ENCODE data around the gene SECISBP2.

The SECISBP2 gene

DNA sequence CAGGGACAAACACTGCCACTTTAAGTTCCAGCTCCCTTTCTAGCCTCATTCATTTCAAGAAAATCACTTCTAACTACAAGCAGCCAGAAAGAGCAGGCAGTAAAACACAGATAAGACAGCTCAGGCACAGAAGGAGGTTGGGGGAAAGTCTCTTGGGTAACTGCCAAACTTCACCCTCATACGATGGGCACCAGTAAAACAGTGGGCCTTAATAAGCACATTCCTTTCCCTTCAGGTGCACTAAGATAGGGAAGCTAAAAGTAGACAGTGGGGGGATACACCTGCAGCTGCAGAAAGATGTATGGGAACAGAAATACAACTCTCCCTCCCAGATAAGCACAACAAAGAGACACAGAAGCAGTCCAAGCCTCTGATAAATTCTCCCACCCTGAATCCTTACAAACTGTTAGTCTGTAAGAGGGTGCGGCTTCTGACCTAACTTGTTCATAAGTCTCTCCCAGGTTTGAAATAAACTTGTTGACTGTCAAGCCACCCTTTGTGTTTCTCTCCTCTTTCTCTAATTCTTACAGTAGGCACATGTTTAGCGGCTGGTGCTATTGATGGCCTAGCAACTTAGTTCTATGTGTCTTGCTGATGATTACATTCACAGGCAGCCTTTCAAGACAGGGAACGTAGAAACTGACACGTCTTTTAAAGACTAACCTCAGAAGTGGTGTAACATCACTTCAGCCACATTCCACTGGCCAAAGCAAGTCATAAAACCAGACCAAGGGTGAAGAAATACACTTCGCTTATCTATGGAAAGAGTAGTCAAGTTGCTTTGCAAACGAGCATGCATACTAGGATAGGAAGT is 14.1 kb upstream of the SECISBP2 start:
- H2BK15ac ChIP-seq (ENCODE audit: low read length): no peak overlapping the region
- no peak overlapping the region for H2AK5ac ChIP-seq (ENCODE audit: low read depth, low read length)
- H3K4ac ChIP-seq (ENCODE audit: low read length): no peak overlapping the region
- no peak overlapping the region for H4K8ac ChIP-seq (ENCODE audit: low read depth, low read length)
- H3K79me1 ChIP-seq (ENCODE audit: low read depth, low read length): no peaks in the 10 kb centered on the region
- no peak for DNase-seq (ENCODE audit: low spot score)
- H2BK5ac ChIP-seq (ENCODE audit: low read length): no peak overlapping the region
- H3K14ac ChIP-seq (ENCODE audit: low read length): no peak overlapping the region
- H3K36me3 ChIP-seq (replicated peaks in 1 of 2; ENCODE audit: control insufficient read depth in 2 of 2, insufficient read depth in 2 of 2, low read length in 2 of 2): peaks cover 3 to 15% of the 10 kb centered on the region in 2 donors
- H4K91ac ChIP-seq (ENCODE audit: low read depth, low read length, poor library complexity): no peak overlapping the region
- no peak overlapping the region for H2BK120ac ChIP-seq (ENCODE audit: low read depth, low read length)
- H3K4me3 ChIP-seq (ENCODE audit: low read length in 2 of 2): no peak overlapping the region
- no CpG with 5 or more reads among the region's 7 CpGs for WGBS, 2 donors (ENCODE audit: extremely low coverage in 2 of 2, insufficient read length in 2 of 2, insufficient replicate concordance in 1 of 2)
- no peak overlapping the region for H3K23ac ChIP-seq (ENCODE audit: low read depth, low read length, poor library complexity)
- no peak overlapping the region for H3K4me2 ChIP-seq (ENCODE audit: insufficient read depth, low read length, poor library complexity, severe bottlenecking)
- no peak overlapping the region for H3K27ac ChIP-seq (replicated peaks; ENCODE audit: low read length)
- no peak overlapping the region for H2AFZ ChIP-seq (ENCODE audit: low read length)
- H3K18ac ChIP-seq (ENCODE audit: low read length): no peak overlapping the region
- H3K9me3 ChIP-seq (replicated peaks in 1 of 2; ENCODE audit: control insufficient read depth in 2 of 2, insufficient read depth in 1 of 2, low read depth in 1 of 2, low read length in 2 of 2): peaks cover 2% of the 10 kb centered on the region in 2 donors
- H2BK12ac ChIP-seq (ENCODE audit: low read length): no peak overlapping the region
- no peaks in the 10 kb centered on the region for H3K27me3 ChIP-seq (ENCODE audit: control insufficient read depth in 3 of 3, insufficient read depth in 3 of 3, low read depth in 1 of 3, low read length in 3 of 3)
- no peaks in the 10 kb centered on the region for H3K4me1 ChIP-seq (ENCODE audit: control insufficient read depth in 2 of 2, insufficient read depth in 1 of 2, low read depth in 1 of 2, low read length in 2 of 2)
- H3K9ac ChIP-seq (ENCODE audit: low read depth, low read length, poor library complexity): no peak overlapping the region

DNA sequence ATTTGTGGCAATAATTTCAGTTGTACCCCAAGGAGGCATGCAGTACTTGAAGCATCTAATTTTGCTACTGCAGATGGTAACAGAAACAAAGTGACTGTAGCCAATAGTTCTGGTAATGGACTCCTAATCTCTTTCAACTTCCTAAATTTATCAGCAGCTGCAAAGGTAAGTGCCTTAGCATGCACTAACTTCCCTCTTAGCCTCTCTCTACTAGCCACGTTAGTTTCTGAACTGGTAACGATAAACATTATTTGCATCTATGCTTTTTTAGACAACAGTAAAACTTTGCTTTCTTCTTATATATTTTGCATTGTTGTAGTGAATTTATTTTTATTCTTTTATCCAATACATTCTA is 13.5 kb upstream of the SECISBP2 start:
- H3K27me3 ChIP-seq (ENCODE audit: control insufficient read depth in 3 of 3, insufficient read depth in 3 of 3, low read depth in 1 of 3, low read length in 3 of 3): no peaks in the 10 kb centered on the region

DNA sequence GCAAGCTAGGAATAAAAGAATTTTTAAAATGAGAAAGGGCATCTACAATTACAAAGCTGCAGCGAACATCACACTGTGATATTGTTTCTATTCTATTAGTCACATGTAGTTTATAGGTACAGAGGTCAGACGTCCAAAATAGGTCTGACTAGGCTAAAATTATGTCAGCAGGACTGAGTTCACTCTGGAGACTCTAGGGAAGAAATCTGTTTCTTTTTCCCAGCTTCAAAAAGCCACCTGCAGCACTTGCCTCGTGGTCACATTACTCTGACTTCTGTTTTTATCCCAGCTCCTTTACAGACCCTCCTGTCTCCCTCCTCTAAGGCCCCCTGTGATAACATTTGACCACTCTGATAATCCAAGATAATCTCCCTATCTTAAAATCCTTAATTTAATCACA is 12.4 kb upstream of the SECISBP2 start:
- Histone ChIP-seq H3K4me3 (ENCODE audit: low read length in 2 of 2) (no peak overlapping the region), H4K8ac (ENCODE audit: low read depth, low read length) (no peak overlapping the region), H3K79me1 (ENCODE audit: low read depth, low read length) (no peaks in the 10 kb centered on the region), H3K27me3 (ENCODE audit: control insufficient read depth in 3 of 3, insufficient read depth in 3 of 3, low read depth in 1 of 3, low read length in 3 of 3) (no peaks in the 10 kb centered on the region), H2BK12ac (ENCODE audit: low read length) (no peak overlapping the region), H3K14ac (ENCODE audit: low read length) (no peak overlapping the region), H3K36me3 (replicated peaks in 1 of 2; ENCODE audit: control insufficient read depth in 2 of 2, insufficient read depth in 2 of 2, low read length in 2 of 2) (peaks cover 3 to 15% of the 10 kb centered on the region in 2 donors), H3K27ac (replicated peaks; ENCODE audit: low read length) (no peak overlapping the region), H2BK15ac (ENCODE audit: low read length) (no peak overlapping the region), H2AK5ac (ENCODE audit: low read depth, low read length) (no peak overlapping the region), H3K4ac (ENCODE audit: low read length) (no peak overlapping the region), H3K4me2 (ENCODE audit: insufficient read depth, low read length, poor library complexity, severe bottlenecking) (no peak overlapping the region), H3K9ac (ENCODE audit: low read depth, low read length, poor library complexity) (no peak overlapping the region), H4K91ac (ENCODE audit: low read depth, low read length, poor library complexity) (no peak overlapping the region), H2BK120ac (ENCODE audit: low read depth, low read length) (no peak overlapping the region), H3K18ac (ENCODE audit: low read length) (no peak overlapping the region), H3K4me1 (ENCODE audit: control insufficient read depth in 2 of 2, insufficient read depth in 1 of 2, low read depth in 1 of 2, low read length in 2 of 2) (peaks cover 3 to 4% of the 10 kb centered on the region in 2 donors), H2BK5ac (ENCODE audit: low read length) (no peak overlapping the region), H3K23ac (ENCODE audit: low read depth, low read length, poor library complexity) (no peak overlapping the region), H2AFZ (ENCODE audit: low read length) (no peak overlapping the region), H3K9me3 (replicated peaks in 1 of 2; ENCODE audit: control insufficient read depth in 2 of 2, insufficient read depth in 1 of 2, low read depth in 1 of 2, low read length in 2 of 2) (peaks cover 2% of the 10 kb centered on the region in 2 donors)
- WGBS, 2 donors (ENCODE audit: extremely low coverage in 2 of 2, insufficient read length in 2 of 2, insufficient replicate concordance in 1 of 2): no CpG with 5 or more reads among the region's 3 CpGs
- no peak for DNase-seq (ENCODE audit: low spot score)

More for the DNA sequence above, 13.5 kb upstream of the SECISBP2 start:
- no peak overlapping the region for H2AK5ac ChIP-seq (ENCODE audit: low read depth, low read length)
- no peak overlapping the region for H2BK15ac ChIP-seq (ENCODE audit: low read length)
- no peak overlapping the region for H3K4ac ChIP-seq (ENCODE audit: low read length)
- H3K9me3 ChIP-seq (replicated peaks in 1 of 2; ENCODE audit: control insufficient read depth in 2 of 2, insufficient read depth in 1 of 2, low read depth in 1 of 2, low read length in 2 of 2): peaks cover 2% of the 10 kb centered on the region in 2 donors
- H3K27ac ChIP-seq (replicated peaks; ENCODE audit: low read length): no peak overlapping the region
- DNase-seq (ENCODE audit: low spot score): no peak
- no peak overlapping the region for H2BK12ac ChIP-seq (ENCODE audit: low read length)
- no peak overlapping the region for H4K91ac ChIP-seq (ENCODE audit: low read depth, low read length, poor library complexity)
- no peak overlapping the region for H3K4me2 ChIP-seq (ENCODE audit: insufficient read depth, low read length, poor library complexity, severe bottlenecking)
- no peak overlapping the region for H3K9ac ChIP-seq (ENCODE audit: low read depth, low read length, poor library complexity)
- H3K79me1 ChIP-seq (ENCODE audit: low read depth, low read length): no peaks in the 10 kb centered on the region
- H3K14ac ChIP-seq (ENCODE audit: low read length): no peak overlapping the region
- no peak overlapping the region for H4K8ac ChIP-seq (ENCODE audit: low read depth, low read length)
- H2BK5ac ChIP-seq (ENCODE audit: low read length): no peak overlapping the region
- no CpG with 5 or more reads among the region's 2 CpGs for WGBS, 2 donors (ENCODE audit: extremely low coverage in 2 of 2, insufficient read length in 2 of 2, insufficient replicate concordance in 1 of 2)
- no peak overlapping the region for H3K4me3 ChIP-seq (ENCODE audit: low read length in 2 of 2)
- no peak overlapping the region for H3K23ac ChIP-seq (ENCODE audit: low read depth, low read length, poor library complexity)
- H2BK120ac ChIP-seq (ENCODE audit: low read depth, low read length): no peak overlapping the region
- H3K4me1 ChIP-seq (ENCODE audit: control insufficient read depth in 2 of 2, insufficient read depth in 1 of 2, low read depth in 1 of 2, low read length in 2 of 2): peaks cover 3% of the 10 kb centered on the region in 2 donors
- no peak overlapping the region for H3K18ac ChIP-seq (ENCODE audit: low read length)
- peaks cover 3 to 15% of the 10 kb centered on the region in 2 donors for H3K36me3 ChIP-seq (replicated peaks in 1 of 2; ENCODE audit: control insufficient read depth in 2 of 2, insufficient read depth in 2 of 2, low read length in 2 of 2)
- H2AFZ ChIP-seq (ENCODE audit: low read length): no peak overlapping the region

DNA sequence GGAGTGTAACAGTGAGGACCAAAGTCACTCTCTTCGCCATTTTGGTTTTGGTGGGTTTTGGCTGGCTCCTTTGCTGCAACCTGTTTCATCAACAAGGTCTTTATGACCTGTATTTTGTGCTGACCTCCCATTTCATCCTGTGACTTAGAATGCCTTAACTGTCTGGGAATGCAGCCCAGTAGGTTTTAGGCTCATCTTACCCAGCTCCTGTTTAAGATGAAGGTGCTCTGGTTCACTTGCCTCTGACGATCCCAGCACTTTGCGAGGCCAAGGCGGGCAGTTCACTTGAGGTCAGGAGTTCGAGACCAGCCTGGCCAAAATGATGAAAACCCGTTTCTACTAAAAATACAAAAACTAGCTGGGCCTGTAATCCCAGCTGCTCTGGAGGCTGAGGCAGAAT is 9.1 kb upstream of the SECISBP2 start:
- H3K36me3 ChIP-seq (replicated peaks in 1 of 2; ENCODE audit: control insufficient read depth in 2 of 2, insufficient read depth in 2 of 2, low read length in 2 of 2): peaks cover 3 to 38% of the 10 kb centered on the region in 2 donors
- WGBS, 2 donors (ENCODE audit: extremely low coverage in 2 of 2, insufficient read length in 2 of 2, insufficient replicate concordance in 1 of 2): no CpG with 5 or more reads among the region's 6 CpGs
- H3K4ac ChIP-seq (ENCODE audit: low read length): no peak overlapping the region
- peaks cover 2% of the 10 kb centered on the region for H3K79me1 ChIP-seq (ENCODE audit: low read depth, low read length)
- H2BK5ac ChIP-seq (ENCODE audit: low read length): no peak overlapping the region
- H3K14ac ChIP-seq (ENCODE audit: low read length): no peak overlapping the region
- H3K4me2 ChIP-seq (ENCODE audit: insufficient read depth, low read length, poor library complexity, severe bottlenecking): no peak overlapping the region
- H3K4me3 ChIP-seq (ENCODE audit: low read length in 2 of 2): no peak overlapping the region
- H2AK5ac ChIP-seq (ENCODE audit: low read depth, low read length): no peak overlapping the region
- no peak overlapping the region for H2BK12ac ChIP-seq (ENCODE audit: low read length)
- H3K18ac ChIP-seq (ENCODE audit: low read length): no peak overlapping the region
- peaks cover 3 to 4% of the 10 kb centered on the region in 2 donors for H3K4me1 ChIP-seq (ENCODE audit: control insufficient read depth in 2 of 2, insufficient read depth in 1 of 2, low read depth in 1 of 2, low read length in 2 of 2)
- no peaks in the 10 kb centered on the region for H3K27me3 ChIP-seq (ENCODE audit: control insufficient read depth in 3 of 3, insufficient read depth in 3 of 3, low read depth in 1 of 3, low read length in 3 of 3)
- no peak overlapping the region for H4K91ac ChIP-seq (ENCODE audit: low read depth, low read length, poor library complexity)
- H2BK120ac ChIP-seq (ENCODE audit: low read depth, low read length): no peak overlapping the region
- H4K8ac ChIP-seq (ENCODE audit: low read depth, low read length): no peak overlapping the region
- H3K9ac ChIP-seq (ENCODE audit: low read depth, low read length, poor library complexity): no peak overlapping the region
- H3K9me3 ChIP-seq (replicated peaks in 1 of 2; ENCODE audit: control insufficient read depth in 2 of 2, insufficient read depth in 1 of 2, low read depth in 1 of 2, low read length in 2 of 2): peaks cover 2% of the 10 kb centered on the region in 2 donors
- H2AFZ ChIP-seq (ENCODE audit: low read length): no peak overlapping the region
- H2BK15ac ChIP-seq (ENCODE audit: low read length): no peak overlapping the region
- H3K23ac ChIP-seq (ENCODE audit: low read depth, low read length, poor library complexity): no peak overlapping the region
- H3K27ac ChIP-seq (replicated peaks; ENCODE audit: low read length): no peak overlapping the region
- no peak for DNase-seq (ENCODE audit: low spot score)
